PC-9 (cell line): ENCODE results near the gene ABCD3.
A peak's percentile ranks its signal among the peaks of the same experiment; 100 is the strongest.

Source experiments
- EZH2 ChIP-seq: fragments of 200-600 bp; sonication (generic); IDR thresholded peaks from 2 replicates; pipeline ENCODE4 v1.8.0; 2017; ENCODE audit warnings: antibody characterized with exemption, low read depth
- TF ChIP-seq, protein P1 (sequence below): fragments of 200-600 bp; sonication (generic); conservative IDR thresholded peaks from 2 replicates; pipeline ENCODE4 v1.6.1; 2017; ENCODE audit warnings: mixed run types, antibody characterized with exemption, mild to moderate bottlenecking, moderate library complexity

DNA sequence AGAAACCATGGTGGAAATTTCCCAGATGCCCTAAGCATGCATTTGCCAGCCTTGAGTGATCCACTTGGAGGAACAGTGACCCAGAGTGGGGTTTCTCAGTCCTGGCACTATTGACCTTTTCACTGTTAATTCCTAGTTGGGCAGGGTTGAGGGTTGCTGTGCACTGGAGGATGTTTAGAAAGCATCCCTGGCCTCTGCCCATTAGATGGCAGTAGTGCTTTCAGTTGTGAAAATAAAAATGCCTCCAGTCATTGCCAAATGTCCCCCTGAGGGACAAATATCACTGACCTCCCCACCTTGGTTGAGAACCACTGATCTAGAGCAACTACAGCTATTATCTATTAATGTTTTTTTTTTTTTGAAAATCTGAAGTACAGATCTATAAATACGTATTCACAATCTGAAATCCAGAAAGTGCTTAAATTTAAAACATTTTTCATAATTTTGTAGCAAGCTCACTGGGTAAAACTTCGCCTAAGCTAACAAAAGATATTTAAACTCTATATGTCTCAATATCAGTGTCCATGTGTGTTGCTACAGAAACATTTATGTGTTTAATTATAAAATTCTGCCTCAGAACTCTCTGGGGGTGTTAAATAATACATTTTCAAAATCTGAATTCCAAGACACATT, 96.0 kb downstream of the ABCD3 start:
- TF ChIP-seq, protein P1, sequence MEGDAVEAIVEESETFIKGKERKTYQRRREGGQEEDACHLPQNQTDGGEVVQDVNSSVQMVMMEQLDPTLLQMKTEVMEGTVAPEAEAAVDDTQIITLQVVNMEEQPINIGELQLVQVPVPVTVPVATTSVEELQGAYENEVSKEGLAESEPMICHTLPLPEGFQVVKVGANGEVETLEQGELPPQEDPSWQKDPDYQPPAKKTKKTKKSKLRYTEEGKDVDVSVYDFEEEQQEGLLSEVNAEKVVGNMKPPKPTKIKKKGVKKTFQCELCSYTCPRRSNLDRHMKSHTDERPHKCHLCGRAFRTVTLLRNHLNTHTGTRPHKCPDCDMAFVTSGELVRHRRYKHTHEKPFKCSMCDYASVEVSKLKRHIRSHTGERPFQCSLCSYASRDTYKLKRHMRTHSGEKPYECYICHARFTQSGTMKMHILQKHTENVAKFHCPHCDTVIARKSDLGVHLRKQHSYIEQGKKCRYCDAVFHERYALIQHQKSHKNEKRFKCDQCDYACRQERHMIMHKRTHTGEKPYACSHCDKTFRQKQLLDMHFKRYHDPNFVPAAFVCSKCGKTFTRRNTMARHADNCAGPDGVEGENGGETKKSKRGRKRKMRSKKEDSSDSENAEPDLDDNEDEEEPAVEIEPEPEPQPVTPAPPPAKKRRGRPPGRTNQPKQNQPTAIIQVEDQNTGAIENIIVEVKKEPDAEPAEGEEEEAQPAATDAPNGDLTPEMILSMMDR: peak; percentile 91
- TF ChIP-seq EZH2: no peak
